ENCODE data around the gene SHISAL2A. TPM values are rescaled to one million over a fixed set of nuclear protein-coding genes. Genes with fewer than 3 reads are reported as not detected.

The SHISAL2A gene
- total and polyA plus RNA-seq, 2 of the 13 experiments (the other 11 are each of a cell fraction or from before 2014, with no cell fraction given), result not detected

- TF ChIP-seq DDIT3 (CRISPR knock-in tag; IDR thresholded peaks at IDR 0.05), result no peak
- TF ChIP-seq AFF4 (CRISPR knock-in tag; IDR thresholded peaks at IDR 0.05), result no peak
- TF ChIP-seq ZMYM3 (CRISPR knock-in tag; IDR thresholded peaks at IDR 0.05), result 0 out of 2 replicates have a peak, but pooled peaks have one; percentile 67
- no peak for TF ChIP-seq FOXK1 (CRISPR knock-in tag; IDR thresholded peaks at IDR 0.05; ENCODE audit: borderline replicate concordance, low read depth)
- TF ChIP-seq MTF1 (CRISPR knock-in tag; IDR thresholded peaks at IDR 0.05), result no peak
- no peak for TF ChIP-seq DR1 (CRISPR knock-in tag; IDR thresholded peaks at IDR 0.05)
- TF ChIP-seq NFE2L1 (CRISPR knock-in tag; IDR thresholded peaks at IDR 0.05; ENCODE audit: borderline replicate concordance), result no peak
- no peak for TF ChIP-seq ZNF784 (CRISPR knock-in tag; IDR thresholded peaks at IDR 0.05; ENCODE audit: borderline replicate concordance)
- no peak for TF ChIP-seq NR3C1 (CRISPR knock-in tag; IDR thresholded peaks at IDR 0.05)
Measured at GRCh38 chr1:52600533-52601179, 32.3 kb upstream of the SHISAL2A start (continued).

All from HepG2 (cell line).